Endothelial cell of hepatic sinusoid (primary cell): ENCODE measurements around the gene TBCK.
"Not testable (repeated sequence)": the region's sequence is repeated elsewhere in the genome, so short reads cannot be mapped to it uniquely, and the experiment has no call there.

ENCODE experiments used
- in situ Hi-C: cut with HindIII; loops from 2 replicates; pipeline ENCODE4 v1.10.0; 2017; ENCODE audit warnings: low sequenced_read_pairs

TBCK gene

DNA sequence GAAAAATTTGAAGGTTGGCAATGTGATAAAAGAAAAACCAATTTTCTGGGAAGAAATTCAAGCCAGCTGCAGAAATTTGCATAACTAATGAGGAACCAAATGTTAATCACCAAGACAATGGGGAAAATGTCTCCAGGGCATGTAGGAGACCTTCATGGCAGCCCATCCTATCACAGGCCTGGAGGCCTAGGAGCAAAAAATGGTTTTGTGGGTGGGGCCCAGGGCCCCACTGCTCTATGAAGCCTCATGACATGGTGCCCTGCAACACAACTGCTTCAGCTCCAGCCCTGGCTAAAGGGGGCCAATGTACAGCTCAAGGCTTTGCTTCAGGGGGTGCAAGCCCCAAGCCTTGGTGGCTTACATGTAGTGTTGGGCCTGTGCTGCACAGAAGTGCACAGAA lies 184.0 kb downstream of the TBCK start:
- in situ Hi-C loops, result no loop called here

- in situ Hi-C loops, result no loop called here
Observed at GRCh38 chr4:106126062-106126461, 189.9 kb downstream of the TBCK start.

- in situ Hi-C loops, result not testable (repeated sequence)
Observed at GRCh38 chr4:106119949-106120555, 196.0 kb downstream of the TBCK start.

- in situ Hi-C loops, result no loop called here
Observed at GRCh38 chr4:106116025-106116424, 200.0 kb downstream of the TBCK start.

- in situ Hi-C loops, result no loop called here
Observed at GRCh38 chr4:106114270-106114669, 201.7 kb downstream of the TBCK start.

DNA sequence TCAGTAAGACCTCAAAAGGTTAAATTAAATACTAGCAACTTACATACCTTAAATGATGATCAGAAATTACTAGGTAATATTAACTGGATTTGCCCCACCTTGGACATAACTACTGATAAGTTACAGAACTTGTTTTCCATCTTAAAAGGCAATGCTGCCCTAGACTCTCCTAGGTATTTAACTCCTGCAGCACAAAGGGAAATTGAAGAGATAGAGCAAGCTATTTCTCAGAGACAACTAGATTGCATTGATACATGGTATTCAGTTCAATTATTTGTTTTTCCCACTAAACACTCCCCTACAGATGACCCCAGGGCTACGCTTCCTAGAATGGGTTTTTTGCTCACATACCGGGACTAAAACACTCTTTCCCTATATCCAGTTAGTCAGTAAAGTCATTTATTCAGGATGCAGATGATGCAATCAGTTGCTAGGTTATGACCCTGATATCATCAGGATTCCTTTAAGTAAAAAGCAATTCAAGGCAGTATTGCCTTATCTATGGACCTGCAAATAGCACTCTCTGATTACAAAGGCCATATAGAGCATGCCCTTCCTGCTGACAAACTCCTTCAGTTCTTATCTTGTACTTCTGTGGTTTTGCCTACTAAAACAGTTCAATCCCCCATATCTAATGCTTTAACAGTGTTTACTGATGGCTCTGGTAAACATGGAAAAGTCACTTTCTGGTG lies 204.1 kb downstream of the TBCK start:
- in situ Hi-C loops, result not testable (repeated sequence)

DNA sequence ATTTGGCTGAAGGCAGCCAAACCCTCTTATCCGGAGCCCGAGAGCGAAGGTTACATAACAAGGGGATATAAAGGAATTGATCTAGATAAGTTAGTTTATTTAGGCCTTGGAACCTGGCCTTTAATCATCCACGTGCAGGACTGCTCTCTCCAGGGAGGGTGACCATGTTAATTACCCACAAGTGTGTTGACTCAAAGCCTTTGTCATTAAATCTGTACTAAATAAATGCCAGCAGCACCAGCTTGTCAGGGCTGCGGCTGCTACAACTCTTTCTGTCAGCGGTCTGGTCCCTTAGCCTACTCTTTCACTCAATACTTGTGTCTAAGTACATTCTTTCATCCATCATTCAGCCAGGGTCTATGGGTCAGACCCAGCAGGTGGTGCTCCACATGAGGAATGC lies 206.1 kb downstream of the TBCK start:
- in situ Hi-C loops, result no loop called here

- in situ Hi-C loops, result no loop called here
Observed at GRCh38 chr4:106105697-106106096, 210.3 kb downstream of the TBCK start.

DNA sequence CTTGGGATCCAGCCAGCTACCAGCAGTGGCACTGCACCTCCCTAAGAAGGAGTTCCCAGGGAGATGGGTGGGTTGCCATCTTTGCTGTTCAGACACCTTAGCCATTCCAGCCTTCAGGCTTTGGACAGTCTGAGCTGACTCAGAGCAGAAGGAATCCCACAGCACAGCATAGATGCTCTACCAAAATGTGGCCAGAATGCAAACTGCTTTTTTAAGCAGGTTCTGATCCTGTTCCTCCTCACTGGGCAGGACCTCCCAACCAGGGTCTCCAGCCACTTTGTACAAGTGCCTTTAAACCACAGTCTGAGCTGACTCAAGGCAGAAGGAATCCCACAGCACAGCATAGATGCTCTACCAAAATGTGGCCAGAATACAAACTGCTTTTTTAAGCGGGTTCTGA lies 211.7 kb downstream of the TBCK start:
- in situ Hi-C loops, result no loop called here

GRCh38 chr4:106096454-106096853 lies 219.6 kb downstream of the TBCK start:
- in situ Hi-C loops, result no loop called here

GRCh38 chr4:106095408-106095807 lies 220.6 kb downstream of the TBCK start:
- in situ Hi-C loops, result no loop called here

DNA sequence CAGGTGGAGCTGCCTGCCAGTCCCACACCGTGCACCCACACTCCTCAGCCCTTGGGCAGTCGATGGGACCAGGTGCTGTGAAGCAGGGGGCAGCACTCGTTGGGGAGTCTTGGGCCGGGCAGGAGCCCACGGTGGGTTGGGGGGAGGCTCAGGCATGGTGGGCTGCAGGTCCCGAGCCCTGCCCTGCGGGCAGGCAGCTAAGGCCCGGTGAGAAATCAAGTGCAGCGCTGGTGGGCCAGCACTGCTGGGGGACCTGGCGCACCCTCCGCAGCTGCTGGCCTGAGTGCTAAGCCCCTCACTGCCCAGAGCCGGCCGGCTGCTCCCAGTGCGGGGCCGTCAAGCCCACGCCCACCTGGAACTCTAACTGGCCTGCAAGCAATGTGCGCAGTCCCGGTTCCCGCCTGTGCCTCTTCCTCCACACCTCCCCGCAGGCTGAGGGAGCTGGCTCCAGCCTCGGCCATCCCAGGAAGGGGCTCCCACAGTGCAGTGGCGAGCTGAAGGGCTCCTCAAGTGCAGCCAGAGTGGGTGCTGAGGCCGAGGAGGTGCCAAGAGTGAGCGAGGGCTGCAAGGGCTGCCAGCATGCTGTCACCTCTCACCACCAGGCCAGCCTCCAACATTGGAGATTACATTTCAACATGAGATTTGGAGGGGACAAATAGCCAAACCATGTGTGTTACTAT lies 223.5 kb downstream of the TBCK start:
- in situ Hi-C loops, result no loop called here

DNA sequence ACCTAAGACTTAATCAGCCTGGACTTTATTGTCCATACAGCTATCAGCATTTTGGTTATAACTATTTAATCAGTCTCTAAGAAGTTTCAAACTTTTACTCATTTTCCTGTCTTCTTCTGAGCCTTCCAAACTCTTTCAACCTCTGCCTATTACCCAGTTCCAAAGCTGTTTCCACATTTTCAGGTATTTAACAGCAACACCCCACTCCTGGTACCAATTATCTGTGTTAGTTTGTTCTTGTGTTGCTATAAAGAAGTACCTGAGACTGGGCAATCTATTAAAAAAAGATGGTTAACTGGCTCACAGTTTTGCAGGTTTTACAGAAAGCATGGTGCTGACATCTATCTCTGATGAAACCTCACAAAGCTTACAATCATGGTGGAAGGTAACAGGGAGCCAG lies 225.2 kb downstream of the TBCK start:
- in situ Hi-C loops, result no loop called here

- in situ Hi-C loops, result no loop called here
Observed at GRCh38 chr4:106083065-106083464, 232.9 kb downstream of the TBCK start.

GRCh38 chr4:106080376-106080775 lies 235.6 kb downstream of the TBCK start:
- in situ Hi-C loops, result no loop called here

DNA sequence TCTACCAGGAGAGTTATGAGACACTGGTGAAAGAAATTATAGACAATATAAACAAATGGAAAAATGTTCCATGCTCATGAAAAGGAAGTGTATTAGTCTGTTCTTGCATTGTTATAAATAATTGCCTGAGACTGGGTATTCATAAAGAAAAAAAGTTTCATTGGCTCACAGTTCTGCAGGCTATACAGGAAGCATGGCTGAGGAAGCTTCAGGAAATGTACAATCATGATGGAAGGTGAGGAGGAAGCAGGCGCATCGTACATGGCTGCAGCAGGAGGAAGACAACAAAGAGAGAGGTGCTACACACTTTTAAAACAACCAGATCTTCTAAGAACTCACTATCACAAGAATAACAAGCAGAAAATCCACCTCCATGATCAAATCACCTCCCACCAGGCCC lies 236.4 kb downstream of the TBCK start:
- in situ Hi-C loops, result no loop called here

DNA sequence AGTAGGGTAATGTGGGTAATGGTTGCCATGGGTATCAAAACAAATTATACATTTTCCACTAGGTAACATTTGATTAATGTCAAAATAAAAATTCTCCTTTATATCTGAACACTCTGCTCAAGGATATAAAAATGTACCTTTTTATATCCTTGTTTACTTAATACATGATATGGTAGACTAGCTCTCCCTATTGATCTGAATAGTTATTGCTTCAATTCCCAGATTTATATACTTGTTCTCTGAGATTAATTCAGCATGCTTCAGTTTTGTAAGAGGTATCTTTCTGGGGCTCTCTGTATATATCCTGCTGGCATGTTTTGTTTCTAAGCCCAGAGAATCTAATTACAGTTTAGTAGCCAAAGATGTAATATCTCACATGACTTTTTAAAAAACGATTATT lies 251.0 kb downstream of the TBCK start:
- in situ Hi-C loops, result no loop called here

GRCh38 chr4:106063009-106063408 lies 253.0 kb downstream of the TBCK start:
- in situ Hi-C loops, result no loop called here

DNA sequence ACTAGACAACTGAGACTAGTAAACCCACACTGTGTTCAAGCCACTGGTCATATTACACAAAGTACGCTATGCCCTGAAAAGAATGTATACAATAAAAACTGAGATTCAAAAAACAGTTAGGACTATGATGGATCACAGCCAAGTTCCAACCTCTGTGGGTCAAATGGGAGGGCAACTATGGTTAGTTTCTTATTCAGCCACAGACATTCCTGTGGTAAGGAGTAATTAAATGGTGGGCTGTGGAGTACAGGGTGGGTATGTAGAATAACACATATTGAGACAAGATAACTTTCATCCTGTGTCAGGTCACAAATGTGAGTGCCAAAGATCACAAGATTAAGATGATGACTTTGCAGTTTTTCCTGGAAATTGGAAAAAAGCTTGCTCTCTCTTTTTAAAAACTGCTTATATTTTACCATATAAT lies 253.5 kb downstream of the TBCK start:
- in situ Hi-C loops, result no loop called here

- in situ Hi-C loops, result no loop called here
Observed at GRCh38 chr4:106058921-106059320, 257.1 kb downstream of the TBCK start.

- in situ Hi-C loops, result no loop called here
Observed at GRCh38 chr4:106056914-106057313, 259.1 kb downstream of the TBCK start.

DNA sequence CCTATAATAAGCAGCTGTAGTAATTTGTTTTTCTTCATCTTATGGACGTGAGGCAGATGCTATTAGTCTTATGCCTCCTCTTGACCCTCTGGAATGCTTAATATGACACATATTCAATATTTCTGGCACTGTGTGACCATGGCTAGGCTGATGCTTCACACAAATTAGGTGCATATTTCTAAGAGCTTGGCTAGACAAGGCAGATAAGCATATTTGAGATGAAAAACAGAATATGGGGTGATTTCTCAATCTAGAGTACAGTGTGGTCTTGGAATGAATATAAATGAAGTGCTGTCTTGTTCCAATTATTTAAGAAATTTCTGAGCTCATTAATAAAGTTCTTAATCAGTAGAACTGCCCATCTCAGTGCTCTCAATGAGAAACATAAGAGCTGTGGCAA lies 264.5 kb downstream of the TBCK start:
- in situ Hi-C loops, result no loop called here
